OCI-M2 (cell line): ENCODE results near the gene KDM4C.

Source experiments
- DNase-seq: peaks from one replicate; lab custom pipeline; 2025; ENCODE audit not compliant: unreplicated experiment; lab: John Stamatoyannopoulos, UW

The KDM4C gene

GRCh38 chr9:6965566-6965965 is 207.8 kb downstream of the KDM4C start:
- DNase-seq = no peak

DNA sequence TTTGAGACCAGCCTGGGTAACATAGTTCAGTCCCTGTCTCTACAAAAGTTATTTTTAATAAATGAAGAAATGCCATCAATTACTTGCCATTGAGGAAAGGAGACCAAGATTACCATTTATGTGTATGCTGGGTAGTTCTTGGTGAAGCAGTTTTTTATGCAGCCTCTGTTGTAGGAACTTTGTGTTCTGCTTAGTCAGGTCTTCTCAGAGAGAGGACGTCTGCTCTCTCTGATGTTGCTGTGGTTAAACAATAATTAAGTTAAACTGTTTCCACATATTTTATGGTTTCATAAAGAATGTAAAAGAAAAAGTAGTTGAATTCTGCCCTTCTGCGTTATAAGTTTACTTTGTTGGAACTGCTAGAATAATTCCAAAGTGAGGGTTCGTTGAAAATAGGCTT is 210.5 kb downstream of the KDM4C start:
- no peak for DNase-seq

- DNase-seq = no peak
These were observed 212.0 kb downstream of the KDM4C start for GRCh38 chr9:6969805-6970204.

GRCh38 chr9:6973089-6973488 is 215.3 kb downstream of the KDM4C start:
- no peak for DNase-seq

GRCh38 chr9:6973762-6974161 is 216.0 kb downstream of the KDM4C start:
- DNase-seq = no peak

GRCh38 chr9:6975198-6975597 is 217.4 kb downstream of the KDM4C start:
- no peak for DNase-seq

GRCh38 chr9:6977761-6978160 is 220.0 kb downstream of the KDM4C start:
- no peak for DNase-seq

- DNase-seq = no peak
These were observed 220.8 kb downstream of the KDM4C start for GRCh38 chr9:6978591-6978990.

DNA sequence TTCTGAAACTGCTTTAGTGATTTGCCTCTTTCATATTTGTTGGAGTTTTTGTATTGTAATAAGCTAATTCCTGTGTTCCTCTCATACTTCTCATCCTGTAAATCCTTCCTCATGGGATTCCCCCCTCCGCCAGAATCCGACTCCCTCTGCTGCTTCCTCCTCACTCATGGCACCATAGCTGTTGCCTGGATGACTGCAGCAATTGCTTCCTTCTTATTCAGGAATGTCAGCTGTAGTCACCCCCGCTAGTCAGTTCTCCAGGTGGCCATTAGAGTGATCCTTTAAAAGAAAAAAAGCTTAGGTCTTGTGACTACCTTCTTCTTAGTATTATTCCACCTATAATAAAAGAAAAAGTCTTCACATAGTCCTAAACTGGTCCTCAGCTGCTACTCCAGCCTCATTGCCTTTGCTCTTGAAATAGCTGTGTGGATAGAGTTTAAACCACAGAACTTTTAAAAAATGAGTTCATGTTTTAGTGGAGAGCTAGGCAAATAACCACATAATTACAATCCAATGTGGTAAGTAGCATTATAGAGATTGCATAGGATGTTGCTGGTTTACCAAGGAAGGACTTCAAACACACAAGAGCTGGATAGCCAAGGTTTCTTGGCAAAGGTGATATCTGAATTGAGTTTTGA is 227.3 kb downstream of the KDM4C start:
- no peak for DNase-seq

- no peak for DNase-seq
These were observed 228.5 kb downstream of the KDM4C start for GRCh38 chr9:6986141-6986815.

DNA sequence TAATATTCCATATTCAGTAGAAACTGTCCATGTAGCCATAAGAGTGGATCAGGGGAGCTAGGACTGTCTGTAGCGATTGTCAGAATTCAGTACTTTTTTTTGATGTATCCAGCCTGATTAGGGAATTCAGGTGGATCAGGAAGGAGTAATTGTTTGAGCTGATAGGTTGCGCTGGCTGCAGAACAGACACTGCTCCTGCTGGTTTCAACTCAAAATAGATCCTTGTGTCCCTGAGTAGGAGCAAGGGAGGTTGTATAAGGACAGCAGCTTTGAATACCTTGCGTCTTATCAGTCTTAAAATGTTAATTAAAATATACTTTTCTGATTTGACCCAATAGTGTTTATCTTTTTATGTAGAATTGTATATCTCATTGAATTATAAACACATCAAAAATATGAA is 229.6 kb downstream of the KDM4C start:
- no peak for DNase-seq

DNA sequence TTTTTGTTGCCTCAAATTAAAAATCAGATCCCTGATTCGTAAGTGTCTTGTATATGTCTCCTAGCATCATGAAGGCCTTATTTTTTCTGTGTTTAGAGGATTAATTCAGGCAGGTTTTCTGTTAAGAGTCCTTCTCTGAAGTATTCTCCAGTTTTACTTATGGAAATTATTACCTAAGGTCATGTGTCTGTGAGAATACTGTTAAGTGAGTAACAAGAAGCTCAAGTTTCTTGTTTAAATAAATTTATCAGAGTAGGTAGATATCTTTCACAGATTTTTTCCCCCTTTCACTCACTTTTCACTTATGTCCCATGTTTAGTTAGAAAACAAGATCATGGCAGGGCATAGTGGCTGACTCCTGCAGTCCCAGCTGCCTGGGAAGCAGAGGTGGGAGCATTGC is 233.6 kb downstream of the KDM4C start:
- no peak for DNase-seq

DNA sequence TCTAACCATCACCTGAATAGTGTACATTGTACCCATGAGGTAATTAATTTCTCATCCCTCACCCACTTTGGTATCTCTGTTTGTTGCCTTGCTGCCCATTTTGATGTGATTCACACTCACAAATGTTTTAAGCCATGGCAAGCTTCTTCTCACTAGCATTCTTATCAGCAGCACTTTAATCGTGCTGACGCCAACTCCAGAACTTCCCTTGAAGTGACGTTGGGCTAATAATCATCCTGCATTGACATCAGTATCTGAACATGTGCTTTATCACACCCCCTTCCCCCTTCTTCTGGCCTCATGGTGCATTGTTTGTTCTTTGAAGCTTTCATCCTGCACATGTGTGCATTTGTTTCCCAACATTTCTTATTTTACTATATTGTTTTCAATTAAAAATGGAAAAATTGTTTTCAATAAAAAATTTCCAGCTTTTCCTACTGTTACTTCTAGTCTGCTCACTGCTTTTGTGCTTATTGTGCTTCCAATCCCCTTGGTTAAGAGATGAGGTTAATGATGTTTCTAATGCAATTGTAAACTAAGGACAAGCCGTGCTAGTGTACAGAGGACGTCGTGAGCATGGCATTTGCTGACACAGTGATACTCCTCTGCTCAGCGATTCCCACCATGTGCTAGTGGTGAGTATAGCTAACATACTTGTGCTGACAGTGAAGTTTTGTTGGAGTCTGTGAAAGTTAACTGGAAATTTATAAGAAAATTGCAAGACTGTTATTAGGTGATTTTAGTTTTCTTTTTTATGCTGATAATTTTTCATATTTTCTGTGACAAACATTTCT is 238.5 kb downstream of the KDM4C start:
- DNase-seq = no peak

DNA sequence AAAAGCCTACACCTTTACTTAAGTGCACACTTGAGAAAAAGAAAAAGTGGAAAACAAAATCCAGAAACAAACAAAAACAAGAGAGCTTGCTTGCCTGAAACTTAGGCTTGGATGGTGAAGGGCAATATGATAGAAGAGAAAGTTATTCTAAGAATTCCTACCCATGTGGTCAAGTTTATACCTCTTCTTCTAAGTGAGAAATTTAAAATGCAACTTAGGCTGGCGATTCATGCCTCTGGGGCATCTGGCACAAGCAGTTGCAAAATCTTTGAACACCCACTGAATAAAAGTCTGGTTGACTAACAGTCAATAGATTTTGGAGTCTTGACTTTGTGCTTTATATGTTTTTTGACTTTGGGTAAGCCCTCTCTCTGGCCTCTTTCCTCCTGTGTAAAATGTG is 239.6 kb downstream of the KDM4C start:
- no peak for DNase-seq

DNA sequence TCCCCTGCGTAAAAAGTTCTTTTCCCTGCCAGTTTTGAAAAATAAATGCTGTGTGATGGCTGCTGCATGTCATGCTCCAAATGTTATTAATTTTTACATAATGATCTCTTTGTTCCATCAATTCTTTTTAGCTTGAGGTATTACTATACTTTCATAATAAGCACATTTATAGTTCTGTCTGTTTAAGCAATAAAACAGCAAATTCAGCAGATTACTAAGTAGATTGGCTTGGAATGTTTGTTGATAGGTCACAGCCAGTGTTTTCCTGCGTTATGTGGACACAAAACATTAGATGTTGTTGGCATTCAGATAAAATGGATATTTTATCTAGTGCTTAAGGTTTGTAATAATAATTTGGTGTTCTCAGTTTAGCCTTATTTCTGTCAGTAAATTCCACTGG is 242.0 kb downstream of the KDM4C start:
- DNase-seq = no peak

DNA sequence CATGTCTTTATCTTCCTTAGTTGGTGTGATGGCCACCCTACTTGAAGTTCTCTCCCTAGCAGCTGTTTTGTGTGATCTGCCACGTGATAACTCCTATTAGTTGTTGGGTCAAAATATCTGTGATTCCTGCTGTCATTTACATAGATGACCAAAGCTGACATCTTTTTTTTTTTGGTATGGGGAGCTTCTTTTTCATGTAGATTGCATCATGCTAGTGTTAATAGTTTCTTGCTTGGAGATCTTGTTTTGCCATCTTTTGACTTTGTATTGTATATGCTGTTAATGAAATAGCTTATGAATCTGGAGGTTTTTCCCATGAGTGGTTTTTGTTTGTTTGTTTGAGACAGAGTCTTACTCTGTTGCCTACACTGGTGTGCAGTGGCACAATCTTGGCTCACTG is 243.8 kb downstream of the KDM4C start:
- no peak for DNase-seq

- no peak for DNase-seq
These were observed 246.1 kb downstream of the KDM4C start for GRCh38 chr9:7003861-7004260.

DNA sequence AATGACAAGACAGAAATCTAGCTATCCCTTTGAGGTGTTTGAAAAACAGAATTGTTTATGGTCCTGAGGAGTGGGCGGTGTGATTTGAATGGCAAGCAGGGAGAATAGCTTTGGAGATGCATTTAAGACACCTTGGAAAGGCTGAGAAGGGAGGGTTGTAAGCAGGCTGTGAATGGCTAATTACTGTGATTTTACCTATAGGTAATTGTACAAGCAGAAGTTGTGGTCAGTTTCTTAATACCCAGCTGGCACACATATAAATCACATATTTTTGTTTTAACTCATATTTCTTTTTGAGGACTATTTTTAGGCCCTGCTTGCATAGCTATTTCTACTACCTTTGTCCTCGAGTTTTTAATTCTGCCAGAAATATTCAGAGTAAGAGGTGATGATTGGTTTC is 248.6 kb downstream of the KDM4C start:
- no peak for DNase-seq

- DNase-seq = no peak
These were observed 250.6 kb downstream of the KDM4C start for GRCh38 chr9:7008411-7008810.

DNA sequence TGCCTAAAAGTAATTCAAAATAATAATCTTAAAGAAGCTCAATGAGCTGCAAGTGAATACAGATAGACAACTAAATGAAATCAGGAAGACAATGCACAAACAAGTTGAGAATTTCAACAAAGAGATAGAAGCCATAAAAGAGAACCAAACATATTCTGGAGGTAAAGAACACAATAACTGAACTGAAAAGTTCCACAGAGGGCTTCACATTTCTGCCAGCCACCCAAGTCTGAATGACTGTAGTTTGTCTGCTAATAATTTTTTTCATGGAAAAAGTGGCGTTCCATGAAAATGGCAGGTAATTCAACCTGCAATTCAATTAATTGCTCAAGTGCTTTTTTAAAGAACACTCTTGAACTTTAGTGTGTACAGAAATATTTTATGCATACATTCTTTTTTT is 251.3 kb downstream of the KDM4C start:
- no peak for DNase-seq

DNA sequence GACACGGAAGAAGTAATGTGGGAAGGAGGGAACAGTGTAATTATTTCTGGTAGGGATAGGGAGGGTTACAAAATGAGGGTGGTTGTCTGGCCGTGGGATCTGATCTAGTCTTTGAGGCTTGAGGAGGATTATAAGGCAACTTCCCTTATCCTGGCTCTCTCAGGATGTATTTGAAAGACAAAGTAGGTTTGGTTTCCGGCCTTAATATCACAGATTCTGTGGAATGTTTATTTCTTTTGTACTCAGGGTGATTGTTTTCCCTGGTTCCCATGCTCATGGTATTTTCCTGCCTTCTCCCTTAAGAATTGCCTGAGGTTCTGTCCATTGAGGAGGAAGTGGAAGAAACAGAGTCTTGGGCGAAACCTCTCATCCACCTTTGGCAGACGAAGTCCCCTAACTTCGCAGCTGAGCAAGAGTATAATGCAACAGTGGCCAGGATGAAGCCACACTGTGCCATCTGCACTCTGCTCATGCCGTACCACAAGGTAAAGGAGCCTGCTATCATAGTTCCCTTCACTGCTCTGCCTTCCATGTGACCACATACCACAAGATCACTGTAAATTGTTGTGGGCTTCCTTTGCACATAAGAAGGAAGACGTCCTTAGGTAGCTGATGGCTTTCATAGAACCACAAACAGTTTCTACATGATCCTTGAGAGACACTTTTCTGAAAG is 253.8 kb downstream of the KDM4C start:
- DNase-seq = no peak

DNA sequence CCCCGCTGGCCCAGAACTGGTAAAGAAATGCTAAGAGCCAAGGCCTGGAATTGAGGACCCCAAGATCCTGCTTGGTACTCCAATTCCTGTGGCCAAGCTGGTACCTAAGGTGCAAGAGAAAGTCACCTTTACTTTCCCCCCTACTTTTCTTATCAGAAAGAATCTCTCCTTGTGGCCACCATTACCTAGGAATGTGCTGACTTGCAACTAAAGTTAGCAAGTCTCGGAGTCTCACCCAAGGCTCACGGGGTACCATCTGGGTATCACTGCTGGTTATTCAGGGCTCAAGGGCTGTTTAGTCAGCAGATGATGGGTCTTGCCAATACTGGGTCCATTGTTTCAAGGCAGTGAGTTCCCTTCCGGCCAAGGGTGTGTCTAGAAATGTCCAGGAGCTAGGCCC is 270.2 kb downstream of the KDM4C start:
- DNase-seq = no peak
